Right lobe of liver (tissue), 4 donors: ENCODE results near the gene SEMA5B.

Source experiments
- CTCF ChIP-seq, 4 donors: fragments of 200-600 bp in 3 of 4; fragments of 450-650 bp in 1 of 4; IDR thresholded peaks; one replicate each; pipeline versions ENCODE4 v1.5.1 to v1.8.0; 2016 to 2022; ENCODE audit warnings: antibody characterized with exemption in 4 of 4, mild to moderate bottlenecking in 2 of 4
- POLR2A ChIP-seq: fragments of 450-650 bp; IDR thresholded peaks from one replicate; pipeline ENCODE4 v1.6.1; 2017; ENCODE audit warnings: antibody characterized with exemption, mild to moderate bottlenecking
- donor health status: DM: no; HTN: no; CAD: no.
- donor health status: DM: no; HTN: no; CAD: no.
- donor health status: DM: no; HTN: yes; CAD: no.

DNA sequence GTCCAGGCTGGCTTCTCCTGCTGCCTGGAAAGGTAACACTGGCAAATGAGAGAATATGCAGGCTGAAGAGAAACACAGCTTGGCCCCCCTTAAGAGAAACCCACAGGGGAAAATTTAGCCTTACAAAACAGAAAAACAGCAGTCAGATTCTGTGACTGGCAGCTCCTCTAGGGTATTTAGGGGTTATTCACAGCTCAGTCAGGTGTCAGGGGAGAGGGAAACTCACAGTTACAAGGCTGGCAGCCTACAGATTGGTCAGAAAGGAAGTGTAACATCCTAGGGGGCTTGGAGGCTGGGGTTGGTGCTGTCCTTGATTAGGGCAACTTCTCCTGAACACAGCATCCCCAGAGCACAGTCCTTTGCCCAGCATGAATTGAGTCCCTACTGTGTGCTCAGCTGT is 81.4 kb downstream of the SEMA5B start:
- no peak for TF ChIP-seq CTCF (IDR thresholded peaks at IDR 0.05)
- no peak for TF ChIP-seq POLR2A
